Naive thymus-derived CD4-positive, alpha-beta T cell (primary cell): ENCODE results near the gene HM13. TPM values are rescaled to one million over a fixed set of nuclear protein-coding genes. Genes with fewer than 3 reads are reported as not detected.
"Not testable (repeated sequence)": the region's sequence is repeated elsewhere in the genome, so short reads cannot be mapped to it uniquely, and the experiment has no call there.

Experiments used
- ATAC-seq: fragments of 150-1000 bp; cut with Tn5 transposase; 2 replicates; pipeline ENCODE4 v1.10.0; 2021; ENCODE audit warnings: mild to moderate bottlenecking, moderate library complexity
- CTCF ChIA-PET: fragments of 350-600 bp; sonication (Branson Sonifier 250); formaldehyde crosslinking; loops from one replicate; lab custom pipeline; 2021; ENCODE audit warnings: antibody characterized with exemption; lab: Charles Lee
- POLR2A ChIA-PET: fragments of 350-600 bp; sonication (Branson Sonifier 250); formaldehyde crosslinking; loops from one replicate; lab custom pipeline; 2021; ENCODE audit warnings: antibody characterized with exemption, inconsistent platforms; lab: Charles Lee
- DNase-seq, 9 donors: peaks; one replicate each; pipeline versions ENCODE4 v3.0.0 to v3.0.0-alpha.2; 2020 to 2022; ENCODE audit warnings: mixed read lengths in 1 of 9
- H3K27ac ChIP-seq: one replicate; pipeline ENCODE4 v1.7.0; 2013; ENCODE audit warnings: mild to moderate bottlenecking, low read depth, low read length, moderate library complexity
- H3K27me3 ChIP-seq, 2 donors: one replicate each; pipeline ENCODE4 v1.7.0; 2013; ENCODE audit warnings: low read length in 2 of 2, mild to moderate bottlenecking in 2 of 2, moderate library complexity in 2 of 2; ENCODE audit not compliant: control insufficient read depth in 2 of 2, insufficient read depth in 2 of 2
- H3K36me3 ChIP-seq, 3 experiments: 1 replicate in 2 of 3; 2 replicates in 1 of 3; pipeline ENCODE4 v1.7.0; 2013; ENCODE audit warnings: low read length in 3 of 3, mild to moderate bottlenecking in 3 of 3, moderate library complexity in 1 of 3; ENCODE audit not compliant: insufficient read depth in 3 of 3, control insufficient read depth in 2 of 3
- H3K4me1 ChIP-seq, 2 donors: one replicate each; pipeline ENCODE4 v1.7.0; 2013; ENCODE audit warnings: low read length in 2 of 2, mild to moderate bottlenecking in 2 of 2, moderate library complexity in 1 of 2; ENCODE audit not compliant: control insufficient read depth in 2 of 2, insufficient read depth in 2 of 2
- H3K4me3 ChIP-seq: 2 replicates; pipeline ENCODE4 v1.7.0; 2013; ENCODE audit warnings: mild to moderate bottlenecking, low read length
- H3K9me3 ChIP-seq, 3 experiments: 1 replicate in 2 of 3; 2 replicates in 1 of 3; pipeline ENCODE4 v1.7.0; 2013; ENCODE audit warnings: low read length in 3 of 3; ENCODE audit not compliant: control insufficient read depth in 2 of 3
- H3K27ac Mint-ChIP-seq, 9 donors: one replicate each; pipeline ENCODE4 v1.8.0; 2020 to 2022; ENCODE audit warnings: mixed read lengths in 9 of 9, mild to moderate bottlenecking in 8 of 9, moderate library complexity in 5 of 9, inconsistent platforms in 2 of 9
- H3K27me3 Mint-ChIP-seq, 5 donors: one replicate each; pipeline ENCODE4 v1.8.0; 2021 to 2022; ENCODE audit warnings: mixed read lengths in 5 of 5, mild to moderate bottlenecking in 1 of 5
- H3K36me3 Mint-ChIP-seq, 5 donors: one replicate each; pipeline ENCODE4 v1.8.0; 2020 to 2022; ENCODE audit warnings: mixed read lengths in 5 of 5, mild to moderate bottlenecking in 3 of 5, inconsistent platforms in 1 of 5
- H3K4me1 Mint-ChIP-seq, 7 donors: one replicate each; pipeline ENCODE4 v1.8.0; 2020 to 2022; ENCODE audit warnings: mixed read lengths in 7 of 7, mild to moderate bottlenecking in 3 of 7, inconsistent platforms in 1 of 7
- H3K4me3 Mint-ChIP-seq, 10 donors: one replicate each; pipeline ENCODE4 v1.8.0; 2020 to 2022; ENCODE audit warnings: mild to moderate bottlenecking in 10 of 10, mixed read lengths in 10 of 10, moderate library complexity in 6 of 10, inconsistent platforms in 2 of 10
- H3K9me3 Mint-ChIP-seq, 11 donors: one replicate each; pipeline ENCODE4 v1.8.0; 2020 to 2022; ENCODE audit warnings: mixed read lengths in 11 of 11, mild to moderate bottlenecking in 4 of 11, inconsistent platforms in 1 of 11, moderate library complexity in 1 of 11
- intact Hi-C, 2 donors: fragments of 100-400 bp; cut with micrococcal nuclease; formaldehyde crosslinking; loops; one replicate each; pipeline ENCODE4 v1.15.1; 2023
- polyA plus RNA-seq, 2 donors: library from polyadenylated mRNA; unstranded; fragments of 300-500 nt; fragmentation: Illumina TruSeq; gene quantifications; one replicate each; pipeline ENCODE4 v1.2.3, GENCODE V29; 2021
- total RNA-seq, 6 experiments: library from RNA in 5 of 6; stranded (reverse) in 5 of 6; gene quantifications; 1 replicate in 5 of 6; 2 replicates in 1 of 6; pipeline ENCODE4 v1.2.3 and lab custom pipeline; 2021 to 2026

Gene HM13
- total and polyA plus RNA-seq, 7 experiments from 2014 or later = 102 to 197 (median 133) TPM

DNA sequence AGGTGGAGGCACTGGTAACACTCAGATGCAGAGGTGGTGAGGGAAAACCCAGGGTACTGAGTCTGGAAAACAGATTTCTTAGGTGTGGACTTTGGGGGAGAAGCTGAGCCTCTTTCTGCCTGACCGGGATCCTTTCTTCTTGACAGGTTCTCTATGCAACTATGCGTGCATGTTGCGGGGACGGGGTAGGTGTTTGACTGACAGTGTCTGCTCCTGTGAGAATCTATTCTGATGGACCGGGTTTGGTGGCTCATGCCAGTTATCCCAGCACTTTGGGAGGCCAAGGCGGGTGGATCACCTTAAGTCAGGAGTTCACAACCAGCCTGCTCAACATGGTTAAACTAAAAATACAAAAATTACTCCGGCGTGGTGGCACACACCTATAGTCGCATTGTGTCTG lies 63.0 kb downstream of the HM13 start:
- CTCF ChIA-PET = interaction anchor here (2.1 kb wide), 1 partner anchor 35 kb away, joined by 8 read pairs; no protein-coding TSS in a partner anchor
- no peak for ATAC-seq
- H3K27ac ChIP-seq = no peak overlapping the region
- Mint-ChIP-seq H3K36me3 (peaks cover 0 to 4% (median 0%) of the 10 kb centered on the region in 5 donors), H3K27me3 (no peaks in the 10 kb centered on the region), H3K9me3 (peaks cover 0 to 3% (median 0%) of the 10 kb centered on the region in 11 donors), H3K4me3 (peak overlapping the region in 7 of 10 donors; percentile 33 to 78 (median 68)), H3K4me1 (peaks cover 12 to 33% (median 21%) of the 10 kb centered on the region in 7 donors), H3K27ac (peak overlapping the region in 7 of 9 donors; percentile 32 to 93 (median 65))
- H3K4me1 ChIP-seq = peaks cover 4 to 7% of the 10 kb centered on the region in 2 donors
- H3K36me3 ChIP-seq = no peaks in the 10 kb centered on the region
- H3K9me3 ChIP-seq = no peaks in the 10 kb centered on the region
- intact Hi-C loops = no loop called here
- no peak for DNase-seq
- POLR2A ChIA-PET = interaction anchor here (0.7 to 1.3 kb wide), 2 partner anchors 9 to 35 kb away, joined by 3 to 4 read pairs; no protein-coding TSS in a partner anchor
- no peaks in the 10 kb centered on the region for H3K27me3 ChIP-seq
- H3K4me3 ChIP-seq = no peak overlapping the region

DNA sequence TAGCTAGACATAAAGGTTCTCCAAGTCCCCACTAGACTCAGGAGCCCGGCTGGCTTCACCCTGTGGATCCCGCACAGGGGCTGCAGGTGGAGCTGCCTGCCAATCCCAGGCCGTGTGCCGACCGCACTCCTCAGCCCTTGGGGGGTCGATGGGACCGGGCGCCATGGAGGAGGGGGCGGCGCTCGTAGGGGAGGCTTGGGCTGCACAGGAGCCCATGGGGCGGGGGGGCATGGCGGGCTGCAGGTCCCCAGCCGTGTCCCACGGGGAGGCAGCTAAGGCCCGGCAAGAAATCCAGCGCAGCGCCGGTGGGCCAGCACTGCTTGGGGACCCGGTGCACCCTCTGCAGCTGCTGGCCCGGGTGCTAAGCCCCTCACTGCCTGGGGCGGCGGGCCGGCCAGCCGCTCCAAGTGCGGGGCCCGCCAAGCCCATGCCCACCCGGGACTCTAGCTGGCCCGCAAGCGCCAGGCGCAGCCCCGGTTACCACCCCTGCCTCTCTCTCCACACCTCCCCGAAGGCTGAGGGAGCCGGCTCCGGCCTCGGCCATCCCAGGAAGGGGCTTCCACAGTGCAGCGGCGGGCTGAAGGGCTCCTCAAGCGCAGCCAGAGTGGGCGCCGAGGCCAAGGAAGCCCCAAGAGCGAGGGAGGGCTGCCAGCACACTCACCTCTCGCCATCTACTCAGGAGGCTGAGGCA lies 64.4 kb downstream of the HM13 start:
- H3K27me3 Mint-ChIP-seq = no peaks in the 10 kb centered on the region
- H3K27ac ChIP-seq = no peak overlapping the region
- no peaks in the 10 kb centered on the region for H3K36me3 ChIP-seq
- peak overlapping the region in 2 of 9 donors; percentile 5 to 74 for H3K27ac Mint-ChIP-seq
- POLR2A ChIA-PET = interaction anchor here (0.6 kb wide), 1 partner anchor 21 kb away, joined by 4 read pairs; no protein-coding TSS in a partner anchor
- no peaks in the 10 kb centered on the region for H3K9me3 ChIP-seq
- no peak for ATAC-seq
- no peak for DNase-seq
- no peak overlapping the region for H3K4me3 ChIP-seq
- H3K9me3 Mint-ChIP-seq = peaks cover 0 to 3% (median 0%) of the 10 kb centered on the region in 11 donors
- H3K36me3 Mint-ChIP-seq = peaks cover 0 to 4% (median 0%) of the 10 kb centered on the region in 5 donors
- intact Hi-C loops = no loop called here
- H3K4me1 ChIP-seq = no peaks in the 10 kb centered on the region
- H3K4me1 Mint-ChIP-seq = peaks cover 4 to 26% (median 15%) of the 10 kb centered on the region in 7 donors
- no peaks in the 10 kb centered on the region for H3K27me3 ChIP-seq
- H3K4me3 Mint-ChIP-seq = no peak overlapping the region
- CTCF ChIA-PET = interaction anchor here (0.6 to 2.1 kb wide), 4 partner anchors 8 to 35 kb away, joined by 3 to 8 read pairs (median 3); no protein-coding TSS in a partner anchor

GRCh38 chr20:31579245-31579644 lies 65.0 kb downstream of the HM13 start:
- Mint-ChIP-seq H3K9me3 (peaks cover 0 to 3% (median 0%) of the 10 kb centered on the region in 11 donors), H3K27ac (peak overlapping the region in 1 of 9 donors; percentile 5), H3K4me1 (peaks cover 0 to 20% (median 9%) of the 10 kb centered on the region in 7 donors), H3K4me3 (no peak overlapping the region), H3K36me3 (peaks cover 0 to 4% (median 0%) of the 10 kb centered on the region in 5 donors), H3K27me3 (no peaks in the 10 kb centered on the region)
- no peaks in the 10 kb centered on the region for H3K27me3 ChIP-seq
- POLR2A ChIA-PET = no interaction called here
- no peak for DNase-seq
- CTCF ChIA-PET = interaction anchor here (1.0 kb wide), 1 partner anchor 9 kb away, joined by 4 read pairs; no protein-coding TSS in a partner anchor
- intact Hi-C loops = no loop called here
- H3K4me3 ChIP-seq = no peak overlapping the region
- no peak for ATAC-seq
- H3K36me3 ChIP-seq = no peaks in the 10 kb centered on the region
- no peaks in the 10 kb centered on the region for H3K9me3 ChIP-seq
- no peak overlapping the region for H3K27ac ChIP-seq
- no peaks in the 10 kb centered on the region for H3K4me1 ChIP-seq

GRCh38 chr20:31579941-31580651 lies 65.9 kb downstream of the HM13 start:
- CTCF ChIA-PET = interaction anchor here (1.0 kb wide), 1 partner anchor 10 kb away, joined by 4 read pairs; no protein-coding TSS in a partner anchor
- H3K4me3 Mint-ChIP-seq, H3K27me3 ChIP-seq, POLR2A ChIA-PET, H3K27me3 Mint-ChIP-seq, ATAC-seq, DNase-seq, H3K4me3 ChIP-seq, intact Hi-C loops, H3K4me1 ChIP-seq, H3K36me3 ChIP-seq, H3K9me3 ChIP-seq, H3K27ac Mint-ChIP-seq, H3K9me3 Mint-ChIP-seq, H3K36me3 Mint-ChIP-seq, H3K27ac ChIP-seq: not testable (repeated sequence)
- peaks cover 0 to 20% (median 9%) of the 10 kb centered on the region in 7 donors for H3K4me1 Mint-ChIP-seq

DNA sequence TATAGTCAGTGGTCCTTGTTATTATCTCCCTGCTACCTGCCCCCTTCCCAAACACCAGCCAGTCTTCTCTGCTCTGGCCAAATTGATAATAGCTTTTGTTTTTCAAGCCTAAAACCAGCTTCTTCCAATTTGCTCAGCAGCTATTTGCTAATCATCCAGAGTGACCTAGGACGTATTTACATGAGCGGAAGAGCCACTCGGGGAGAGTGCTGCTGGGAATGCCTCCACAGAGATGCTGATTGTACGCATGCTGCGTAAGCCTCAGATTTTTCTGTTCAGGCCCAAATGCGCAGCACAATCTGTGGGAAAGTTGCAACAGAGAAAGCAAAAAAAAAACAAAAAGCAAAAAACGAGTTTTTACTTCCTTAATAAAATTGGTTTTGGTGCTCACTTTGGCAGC lies 66.5 kb downstream of the HM13 start:
- Histone ChIP-seq H3K27ac (no peak overlapping the region), H3K27me3 (no peaks in the 10 kb centered on the region), H3K4me1 (no peaks in the 10 kb centered on the region), H3K9me3 (no peaks in the 10 kb centered on the region), H3K4me3 (no peak overlapping the region), H3K36me3 (no peaks in the 10 kb centered on the region)
- Mint-ChIP-seq H3K9me3 (peaks cover 0 to 3% (median 0%) of the 10 kb centered on the region in 11 donors), H3K27me3 (peaks cover 0 to 6% (median 0%) of the 10 kb centered on the region in 5 donors), H3K27ac (no peak overlapping the region), H3K36me3 (peaks cover 0 to 4% (median 0%) of the 10 kb centered on the region in 5 donors), H3K4me1 (peaks cover 0 to 20% (median 9%) of the 10 kb centered on the region in 7 donors), H3K4me3 (no peak overlapping the region)
- intact Hi-C loops = no loop called here
- ATAC-seq (no peak), DNase-seq (no peak)
- POLR2A ChIA-PET = no interaction called here
- CTCF ChIA-PET = no interaction called here

- no peak overlapping the region for H3K27ac ChIP-seq
- no peak for ATAC-seq
- no peak for DNase-seq
- H3K36me3 Mint-ChIP-seq = peaks cover 0 to 4% (median 0%) of the 10 kb centered on the region in 5 donors
- no peak overlapping the region for H3K4me3 Mint-ChIP-seq
- H3K9me3 ChIP-seq = no peaks in the 10 kb centered on the region
- ChIA-PET POLR2A (no interaction called here), CTCF (no interaction called here)
- peaks cover 0 to 20% (median 9%) of the 10 kb centered on the region in 7 donors for H3K4me1 Mint-ChIP-seq
- H3K9me3 Mint-ChIP-seq = peaks cover 0 to 3% (median 0%) of the 10 kb centered on the region in 11 donors
- no peaks in the 10 kb centered on the region for H3K4me1 ChIP-seq
- H3K27me3 ChIP-seq = no peaks in the 10 kb centered on the region
- intact Hi-C loops = no loop called here
- H3K36me3 ChIP-seq = no peaks in the 10 kb centered on the region
- H3K27ac Mint-ChIP-seq = peak overlapping the region in 1 of 9 donors; percentile 49
- no peak overlapping the region for H3K4me3 ChIP-seq
- peaks cover 0 to 12% (median 2%) of the 10 kb centered on the region in 5 donors for H3K27me3 Mint-ChIP-seq
Observed at GRCh38 chr20:31581391-31581790, 67.1 kb downstream of the HM13 start.
